HepG2 (cell line): Measurements from ENCODE around the gene COPZ1. TPM values are rescaled to one million over a fixed set of nuclear protein-coding genes. Genes with fewer than 3 reads are reported as not detected.

Experiments used
- ATAC-seq: fragments of 200-7000 bp; cut with Tn5 transposase; 3 replicates; pipeline ENCODE4 v1.9.1; 2020; ENCODE audit warnings: mild to moderate bottlenecking, moderate library complexity
- BruUV-seq: library from RNA; stranded (reverse); fragments of 400-500 nt; replicated peaks from 2 replicates; lab custom pipeline; 2021; lab: Mats Ljungman, UMichigan
- CTCF ChIA-PET: fragments of 300-600 bp; formaldehyde crosslinking; extraction: SDS; loops from one replicate; lab custom pipeline; 2021; ENCODE audit warnings: low total read pairs, inconsistent platforms, low intra/inter-chr PET ratio; lab: Yijun Ruan, JAX
- POLR2A ChIA-PET: fragments of 350-600 bp; sonication (Branson Sonifier 250); formaldehyde crosslinking; loops from one replicate; lab custom pipeline; 2020; ENCODE audit warnings: antibody characterized with exemption, inconsistent platforms; lab: Yijun Ruan, JAX
- DNase-seq: peaks from one replicate; pipeline ENCODE4 v3.0.0-alpha.2; 2015; ENCODE audit warnings: low spot score
- FAIRE-seq: peaks from 3 replicates; lab custom pipeline; 2011; peaks lifted over from hg19 to GRCh38; lab: Jason Lieb, UNC
- H2AFZ ChIP-seq: one replicate; pipeline ENCODE4 v1.6.1; 2011; ENCODE audit warnings: low read length, inconsistent platforms
- H3K27ac ChIP-seq: fragments of 300-600 bp; 3 replicates; pipeline ENCODE4 v1.8.0; 2011; ENCODE audit warnings: mixed run types, mild to moderate bottlenecking, mixed read lengths, low read length, inconsistent platforms; ENCODE audit not compliant: insufficient read depth; ENCODE audit errors: extremely low read length
- H3K27me3 ChIP-seq, 2 experiments: fragments of 200-600 bp in 1 of 2; 2 replicates in 1 of 2; 3 replicates in 1 of 2; pipeline versions ENCODE4 v1.6.0 to v1.8.0; 2011; ENCODE audit warnings: low read length in 2 of 2, mild to moderate bottlenecking in 2 of 2, moderate library complexity in 2 of 2, inconsistent platforms in 1 of 2; ENCODE audit not compliant: insufficient read depth in 2 of 2, control insufficient read depth in 1 of 2
- H3K36me3 ChIP-seq, 2 experiments: fragments of 200-600 bp in 1 of 2; replicated peaks in 1 of 2; 2 replicates in 1 of 2; 3 replicates in 1 of 2; pipeline versions ENCODE4 v1.5.1 to v1.8.0; 2011; ENCODE audit warnings: low read length in 2 of 2, inconsistent platforms in 1 of 2; ENCODE audit not compliant: insufficient read depth in 2 of 2, control insufficient read depth in 1 of 2
- H3K4me1 ChIP-seq: 2 replicates; pipeline ENCODE4 v1.5.1; 2012; ENCODE audit warnings: low read length, inconsistent platforms; ENCODE audit not compliant: insufficient read depth
- H3K4me2 ChIP-seq: 2 replicates; pipeline ENCODE4 v1.6.0; 2011; ENCODE audit warnings: low read depth, low read length, inconsistent platforms
- H3K4me3 ChIP-seq, 3 experiments: fragments of 200-600 bp in 1 of 3; sonication (generic), shearing (Covaris generic) in 1 of 3; replicated peaks in 1 of 3; 2 replicates each; pipeline ENCODE4 v1.5.1; 2011 to 2016; ENCODE audit warnings: low read length in 3 of 3, inconsistent platforms in 2 of 3, low read depth in 2 of 3, mild to moderate bottlenecking in 2 of 3, control low read depth in 1 of 3, mixed read lengths in 1 of 3; ENCODE audit not compliant: insufficient read depth in 1 of 3
- H3K79me2 ChIP-seq: one replicate; pipeline ENCODE4 v1.6.1; 2011; ENCODE audit warnings: low read length, inconsistent platforms; ENCODE audit not compliant: insufficient read depth
- H3K9ac ChIP-seq: 2 replicates; pipeline ENCODE4 v1.6.0; 2011; ENCODE audit warnings: mild to moderate bottlenecking, low read depth, low read length, inconsistent platforms; ENCODE audit not compliant: insufficient read depth
- H3K9me3 ChIP-seq: 2 replicates; pipeline ENCODE4 v1.5.1; 2012; ENCODE audit warnings: mild to moderate bottlenecking, low read length
- H4K20me1 ChIP-seq: 2 replicates; pipeline ENCODE4 v1.6.0; 2011; ENCODE audit warnings: inconsistent platforms, mild to moderate bottlenecking, low read length, moderate library complexity; ENCODE audit not compliant: insufficient read depth
- ESRRA ChIP-seq: sonication (generic); formaldehyde crosslinking; IDR thresholded peaks from 2 replicates; pipeline ENCODE4 v1.5.1; 2020; ENCODE audit warnings: mild to moderate bottlenecking, low read depth, missing genetic modification reagents
- FOXA3 ChIP-seq: IDR thresholded peaks from 2 replicates; pipeline ENCODE4 v1.6.1; 2016; ENCODE audit warnings: missing genetic modification reagents, missing compliant biosample characterization
- IKZF1 ChIP-seq: fragments of 450-650 bp; IDR thresholded peaks from 2 replicates; pipeline ENCODE4 v1.7.1; 2016
- RFXAP ChIP-seq: sonication (generic); formaldehyde crosslinking; IDR thresholded peaks from 2 replicates; pipeline ENCODE4 v1.4.0; 2020; ENCODE audit warnings: missing genetic modification reagents, borderline replicate concordance
- TFDP1 ChIP-seq: IDR thresholded peaks from 2 replicates; pipeline ENCODE4 v1.6.1; 2016; ENCODE audit warnings: missing compliant biosample characterization, missing genetic modification reagents, borderline replicate concordance
- ZBTB7B ChIP-seq: sonication (generic); formaldehyde crosslinking; IDR thresholded peaks from 2 replicates; pipeline ENCODE4 v1.4.0; 2020; ENCODE audit warnings: missing genetic modification reagents
- ZNF296 ChIP-seq: sonication (generic); formaldehyde crosslinking; conservative IDR thresholded peaks from 2 replicates; pipeline ENCODE4 v1.5.0; 2020; ENCODE audit warnings: mild to moderate bottlenecking, missing genetic modification reagents
- ZNF326 ChIP-seq: sonication (generic); formaldehyde crosslinking; IDR thresholded peaks from 2 replicates; pipeline ENCODE4 v1.4.0; 2020; ENCODE audit warnings: missing genetic modification reagents, borderline replicate concordance
- ZNF782 ChIP-seq: sonication (generic); formaldehyde crosslinking; IDR thresholded peaks from 2 replicates; pipeline ENCODE4 v1.4.0; 2020; ENCODE audit warnings: missing genetic modification reagents, mild to moderate bottlenecking, borderline replicate concordance
- ZNF841 ChIP-seq: sonication (generic); formaldehyde crosslinking; IDR thresholded peaks from 2 replicates; pipeline ENCODE4 v1.8.1; 2023; ENCODE audit warnings: missing genetic modification reagents, borderline replicate concordance
- WGBS: methylation state at CpG from one replicate; pipeline ENCODE4 v1.1.6; 2017; ENCODE audit warnings: low lambda C conversion rate; 5-methylcytosine and 5-hydroxymethylcytosine counted together
- in situ Hi-C: cut with HindIII; loops from 2 replicates; pipeline ENCODE4 v1.10.0; 2017; ENCODE audit warnings: low pct_unique_long_range_greater_than_20kb; ENCODE audit not compliant: extremely low pct_ligation_motif_present
- intact Hi-C: fragments of 100-400 bp; cut with micrococcal nuclease; formaldehyde crosslinking; loops from one replicate; pipeline ENCODE4 v1.10.0; 2022; ENCODE audit not compliant: unreplicated experiment
- polyA plus RNA-seq, 8 experiments: library from polyadenylated mRNA; depleted of rRNA in 3 of 8; stranded (reverse) in 7 of 8; unstranded in 1 of 8; fragments of >200 nt; fragmentation: Illumina TruSeq in 4 of 8; extraction: Trizol in 4 of 8; gene quantifications; 2 replicates each; pipeline versions ENCODE4 v1.2.1 to v1.2.3, GENCODE V29; 2011 to 2016; ENCODE audit warnings: low read depth in 4 of 8, missing spikeins in 1 of 8, mixed read lengths in 1 of 8; ENCODE audit not compliant: insufficient read depth in 1 of 8
- total RNA-seq, 5 experiments: library from RNA; depleted of rRNA; stranded (reverse); fragments of >200 nt; fragmentation: Illumina TruSeq; extraction: Trizol; gene quantifications; 2 replicates each; pipeline ENCODE4 v1.2.3, GENCODE V29; 2016; ENCODE audit warnings: low read depth in 1 of 5

COPZ1 gene
- total and polyA plus RNA-seq, 2 of the 13 experiments (the other 11 are each of a cell fraction or from before 2014, with no cell fraction given): 125 to 184 TPM

GRCh38 chr12:54296393-54297099 is 28.4 kb upstream of the COPZ1 start:
- CTCF ChIA-PET: interaction anchor here (1.2 kb wide), 1 partner anchor 29 kb away, joined by 3 read pairs; the partner anchor contains the start of gene COPZ1
- no peak for ATAC-seq
- Histone ChIP-seq H3K36me3 (peaks cover 2 to 11% of the 10 kb centered on the region in 2 experiments; a peak in 2 of 5 replicates), H3K27ac (no peak overlapping the region), H3K79me2 (peaks cover 4% of the 10 kb centered on the region), H3K4me2 (no peak overlapping the region), H4K20me1 (no peaks in the 10 kb centered on the region), H3K4me3 (no peak overlapping the region), H2AFZ (no peak overlapping the region), H3K9ac (no peak overlapping the region), H3K9me3 (no peaks in the 10 kb centered on the region), H3K4me1 (peaks cover 79% of the 10 kb centered on the region), H3K27me3 (no peaks in the 10 kb centered on the region)
- TF ChIP-seq ESRRA (CRISPR knock-in tag) (no peak), IKZF1 (no peak), ZNF296 (CRISPR knock-in tag) (no peak), ZBTB7B (CRISPR knock-in tag) (no peak)
- WGBS: 90% methylated on average over 5 of the region's 5 CpGs
- FAIRE-seq: no peak
- intact Hi-C loops (no loop called here), in situ Hi-C loops (loop anchor here (5.0 kb wide), 1 partner anchor 66 kb away; the partner anchor contains the start of gene GPR84)
- no TSS peak for BruUV-seq
- POLR2A ChIA-PET: interaction anchor here (1.6 to 14.6 kb wide), 4 partner anchors 10 to 28 kb away, joined by 6 to 176 read pairs (median 40); partner anchors contain the start of genes CBX5, COPZ1 and HNRNPA1
- DNase-seq: no peak

GRCh38 chr12:54298904-54299303 is 26.0 kb upstream of the COPZ1 start:
- no peak for TF ChIP-seq TFDP1 (CRISPR knock-in tag)
- no peak for TF ChIP-seq RFXAP (CRISPR knock-in tag)
- no peak for TF ChIP-seq ZNF841 (CRISPR knock-in tag)
- TF ChIP-seq ZNF326 (CRISPR knock-in tag): no peak
- no peak for TF ChIP-seq FOXA3 (CRISPR knock-in tag)
- TF ChIP-seq ZNF782: no peak
- H4K20me1 ChIP-seq: no peaks in the 10 kb centered on the region
- H3K9me3 ChIP-seq: no peaks in the 10 kb centered on the region
- no peak overlapping the region for H3K9ac ChIP-seq
- no peak overlapping the region for H2AFZ ChIP-seq
- intact Hi-C loops (no loop called here), in situ Hi-C loops (loop anchor here (5.0 kb wide), 1 partner anchor 63 kb away; the partner anchor contains the start of gene GPR84)
- no peak for DNase-seq
- H3K79me2 ChIP-seq: peaks cover 4% of the 10 kb centered on the region
- H3K4me1 ChIP-seq: peaks cover 93% of the 10 kb centered on the region
- 92% methylated on average over 5 of the region's 5 CpGs for WGBS
- no peak overlapping the region for H3K27ac ChIP-seq
- no peaks in the 10 kb centered on the region for H3K27me3 ChIP-seq
- peak overlapping the region; percentile 97 for H3K4me2 ChIP-seq
- CTCF ChIA-PET: no interaction called here
- H3K4me3 ChIP-seq: no peak overlapping the region
- POLR2A ChIA-PET: interaction anchor here (0.9 to 14.6 kb wide), 6 partner anchors 10 to 60 kb away, joined by 3 to 176 read pairs (median 14); partner anchors contain the start of genes CBX5, COPZ1 and HNRNPA1
- H3K36me3 ChIP-seq: no peaks in the 10 kb centered on the region
- FAIRE-seq: no peak
- ATAC-seq: no peak
- no TSS peak for BruUV-seq
